Left lung (tissue), 10 donors: Measurements from ENCODE around the gene KRTAP10-3. TPM values are rescaled to one million over a fixed set of nuclear protein-coding genes. Genes with fewer than 3 reads are reported as not detected.

ENCODE experiments used
- ATAC-seq: fragments of 200-7000 bp; cut with Tn5 transposase; one replicate; pipeline ENCODE4 v1.9.1; 2020; ENCODE audit warnings: moderate library complexity
- DNase-seq, 4 donors: peaks; one replicate each; pipeline ENCODE4 v3.0.0-alpha.2; 2013 to 2020
- H3K27ac ChIP-seq, 2 donors: fragments of 200-600 bp; sonication (generic) in 1 of 2; one replicate each; pipeline versions ENCODE4 v1.5.0 to v1.8.0; 2020 to 2021
- H3K27me3 ChIP-seq, 2 donors: fragments of 200-600 bp; sonication (generic) in 1 of 2; one replicate each; pipeline versions ENCODE4 v1.5.0 to v1.8.0; 2020 to 2021
- H3K36me3 ChIP-seq, 2 donors: fragments of 200-600 bp; sonication (generic) in 1 of 2; one replicate each; pipeline versions ENCODE4 v1.5.0 to v1.8.0; 2020 to 2021
- H3K4me1 ChIP-seq, 2 donors: fragments of 200-600 bp; one replicate each; pipeline ENCODE4 v1.8.0; 2021
- H3K4me3 ChIP-seq, 2 donors: fragments of 200-600 bp; sonication (generic) in 1 of 2; one replicate each; pipeline versions ENCODE4 v1.5.0 to v1.8.0; 2020 to 2021; ENCODE audit warnings: mild to moderate bottlenecking in 1 of 2
- H3K9me3 ChIP-seq, 2 donors: fragments of 200-600 bp; sonication (generic) in 1 of 2; one replicate each; pipeline versions ENCODE4 v1.5.0 to v1.8.0; 2020 to 2021
- CTCF ChIP-seq, 2 donors: fragments of 200-600 bp; sonication (generic) in 1 of 2; IDR thresholded peaks; one replicate each; pipeline versions ENCODE4 v1.5.0 to v1.8.0; 2021; ENCODE audit warnings: antibody characterized with exemption in 2 of 2
- intact Hi-C, 2 donors: fragments of 100-400 bp; cut with DNase I; formaldehyde crosslinking; loops; one replicate each; pipeline versions ENCODE4 v1.11.2 to v1.14.2; 2022
- polyA plus RNA-seq, 6 donors: library from polyadenylated mRNA; unstranded; fragments of 120-200 nt; gene quantifications; one replicate each; pipeline ENCODE4 v1.2.1, GENCODE V29; 2013; ENCODE audit not compliant: insufficient read length in 6 of 6
- total RNA-seq, 2 donors: library from RNA; stranded (reverse); fragmentation: NEBNext Ultra II Directional; extraction: Animal tissue kit (Norgen Biotek cat#: 25700); gene quantifications; one replicate each; pipeline ENCODE4 v1.2.1, GENCODE V29; 2021
- donor health status: DM: no; HTN: yes; CAD: no.
- donor health status: DM: no; HTN: no; CAD: no.

The KRTAP10-3 gene
- total and polyA plus RNA-seq, 8 donors, result not detected

DNA sequence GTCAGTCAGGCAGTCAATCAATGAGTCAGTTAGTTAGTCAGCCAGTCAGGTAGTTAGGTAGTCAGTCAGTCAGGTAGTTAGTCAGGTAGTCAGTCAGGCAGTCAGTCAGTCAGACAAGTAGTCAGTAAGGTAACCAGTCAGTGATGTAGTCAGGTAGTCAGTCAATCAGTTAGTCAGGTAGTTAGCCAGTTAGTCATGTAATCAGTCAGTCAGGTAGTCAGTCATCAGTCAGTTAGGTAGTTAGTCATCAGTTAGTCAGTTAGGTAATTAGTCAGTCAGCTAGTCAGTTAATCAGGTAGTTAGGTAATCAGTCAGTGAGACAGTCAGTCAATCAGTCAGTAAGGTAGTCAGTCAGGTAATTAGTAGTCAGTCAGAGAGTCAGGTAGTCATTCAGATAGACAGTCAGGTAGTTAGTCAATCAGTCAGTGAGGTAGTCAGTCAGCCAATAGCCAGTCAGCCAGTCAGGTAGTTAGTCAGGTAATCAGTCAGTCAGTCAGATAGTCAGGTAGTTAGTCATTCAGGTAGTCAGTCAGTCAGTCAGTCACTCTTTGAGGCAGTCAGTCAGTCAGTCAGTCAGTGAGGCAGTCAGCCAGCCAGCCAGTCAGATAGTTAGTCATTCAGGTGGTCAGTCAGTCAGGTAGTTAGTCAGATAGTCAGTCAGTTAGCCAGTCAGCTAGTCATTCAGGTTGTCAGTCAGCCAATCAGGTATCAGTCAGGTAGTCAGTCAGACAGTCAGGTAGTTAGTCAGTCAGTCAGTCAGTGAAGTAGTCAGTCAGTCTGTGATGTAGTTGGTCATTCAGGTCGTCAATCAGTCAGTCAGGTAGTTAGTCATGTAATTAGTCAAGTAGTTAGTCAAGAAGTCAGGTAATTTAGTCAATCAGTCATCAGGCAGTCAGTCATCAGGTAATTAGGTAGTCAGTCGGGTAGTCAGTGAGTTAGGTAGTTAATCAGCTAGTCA, 33.9 kb downstream of the KRTAP10-3 start:
- Histone ChIP-seq H3K27me3 (peaks cover 0 to 22% of the 10 kb centered on the region in 2 donors), H3K4me1 (no peaks in the 10 kb centered on the region), H3K4me3 (no peak overlapping the region), H3K27ac (no peak overlapping the region), H3K9me3 (no peaks in the 10 kb centered on the region), H3K36me3 (no peaks in the 10 kb centered on the region)
- DNase-seq (no peak), ATAC-seq (no peak)
- intact Hi-C loops, result no loop called here
- no peak for TF ChIP-seq CTCF (IDR thresholded peaks at IDR 0.05)

GRCh38 chr21:44523567-44524413, 34.8 kb downstream of the KRTAP10-3 start:
- Histone ChIP-seq H3K4me1 (no peaks in the 10 kb centered on the region), H3K27ac (no peak overlapping the region), H3K4me3 (no peak overlapping the region), H3K36me3 (no peaks in the 10 kb centered on the region), H3K9me3 (no peaks in the 10 kb centered on the region), H3K27me3 (peaks cover 0 to 30% of the 10 kb centered on the region in 2 donors)
- no peak for ATAC-seq
- TF ChIP-seq CTCF (IDR thresholded peaks at IDR 0.05), result no peak
- DNase-seq, result peak in 1 of 4 donors; percentile 10
- intact Hi-C loops, result no loop called here

GRCh38 chr21:44522753-44523204, 35.8 kb downstream of the KRTAP10-3 start:
- peak in 1 of 4 donors; percentile 13 for DNase-seq
- no peak for TF ChIP-seq CTCF (IDR thresholded peaks at IDR 0.05)
- H3K27ac ChIP-seq, result no peak overlapping the region
- no peaks in the 10 kb centered on the region for H3K9me3 ChIP-seq
- no peak overlapping the region for H3K4me3 ChIP-seq
- H3K36me3 ChIP-seq, result no peaks in the 10 kb centered on the region
- H3K4me1 ChIP-seq, result no peaks in the 10 kb centered on the region
- intact Hi-C loops, result no loop called here
- H3K27me3 ChIP-seq, result peaks cover 0 to 36% of the 10 kb centered on the region in 2 donors
- no peak for ATAC-seq

DNA sequence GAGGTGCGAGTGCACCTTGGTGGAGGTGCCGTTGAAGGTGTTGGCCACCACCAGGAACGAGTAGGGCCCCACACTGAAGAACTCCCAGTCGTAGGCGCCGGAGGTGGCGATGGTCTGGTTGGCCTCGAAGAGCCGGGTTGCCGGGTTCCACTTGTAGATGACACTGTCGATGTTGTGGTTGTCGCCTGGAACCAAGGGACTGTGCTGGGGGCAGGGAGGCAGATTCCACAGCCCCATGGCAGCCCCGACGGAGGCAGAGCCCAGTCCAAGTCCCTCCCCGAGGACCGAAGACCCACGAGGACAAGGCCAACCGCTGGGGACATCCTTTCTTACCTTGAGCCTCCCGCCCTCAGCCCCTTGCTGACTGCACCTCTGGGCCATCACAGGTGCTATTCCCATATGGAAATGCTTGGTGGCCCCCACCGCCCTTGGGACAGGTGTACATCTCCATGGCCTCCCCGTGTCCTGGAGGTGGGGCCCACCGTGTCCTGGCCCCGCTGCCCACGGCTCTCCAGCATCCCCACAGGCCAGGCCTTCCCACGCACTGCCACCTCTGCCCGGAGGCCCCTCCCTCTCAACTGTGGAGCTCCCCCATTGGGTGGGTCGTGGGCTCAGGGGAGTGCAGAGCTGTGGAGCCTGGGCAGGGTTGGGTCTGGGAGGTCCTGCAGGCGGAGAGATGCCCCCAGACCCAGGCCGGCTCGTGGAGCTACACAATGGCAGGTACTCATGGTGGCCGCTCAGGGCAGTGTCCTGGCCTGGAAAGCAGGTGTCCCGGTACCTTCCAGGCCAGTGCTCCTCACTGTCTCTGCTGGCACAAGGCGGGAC, 36.5 kb downstream of the KRTAP10-3 start:
- peaks cover 0 to 36% of the 10 kb centered on the region in 2 donors for H3K27me3 ChIP-seq
- DNase-seq (peak in 2 of 4 donors; percentile 25 to 70), ATAC-seq (no peak)
- peaks cover 0 to 3% of the 10 kb centered on the region in 2 donors for H3K9me3 ChIP-seq
- TF ChIP-seq CTCF (IDR thresholded peaks at IDR 0.05), result no peak
- H3K4me3 ChIP-seq, result no peak overlapping the region
- no peaks in the 10 kb centered on the region for H3K36me3 ChIP-seq
- intact Hi-C loops, result no loop called here
- H3K27ac ChIP-seq, result no peak overlapping the region
- no peaks in the 10 kb centered on the region for H3K4me1 ChIP-seq
